ENCODE results near the gene SIPA1L3. TPM values are rescaled to one million over a fixed set of nuclear protein-coding genes. Genes with fewer than 3 reads are reported as not detected.
A peak's percentile ranks its signal among the peaks of the same experiment; 100 is the strongest.

Gene SIPA1L3
- polyA plus RNA-seq, 6 donors from 2014 or later: 9.2 to 43.0 (median 19.5) TPM

- H3K4me1 Mint-ChIP-seq: peaks cover 0 to 10% (median 9%) of the 10 kb centered on the region in 3 donors
- H3K9me3 Mint-ChIP-seq: no peaks in the 10 kb centered on the region
- ATAC-seq (ENCODE audit: low read depth in 2 of 2) (peak in 1 of 2 donors; percentile 47), DNase-seq (peak; percentile 15)
- peak overlapping the region in 1 of 6 donors; percentile 84 for H3K27ac Mint-ChIP-seq
- H3K36me3 Mint-ChIP-seq: peaks cover 5 to 9% of the 10 kb centered on the region in 2 donors
- peak overlapping the region in 2 of 8 donors; percentile 25 to 55 for H3K4me3 Mint-ChIP-seq
- no peaks in the 10 kb centered on the region for H3K27me3 Mint-ChIP-seq
Measured at GRCh38 chr19:38134540-38135149, 227.6 kb downstream of the SIPA1L3 start.

- ATAC-seq (ENCODE audit: low read depth in 2 of 2) (no peak), DNase-seq (no peak)
- no peaks in the 10 kb centered on the region for H3K27me3 Mint-ChIP-seq
- H3K36me3 Mint-ChIP-seq: peaks cover 5 to 9% of the 10 kb centered on the region in 2 donors
- peaks cover 0 to 11% (median 9%) of the 10 kb centered on the region in 3 donors for H3K4me1 Mint-ChIP-seq
- H3K4me3 Mint-ChIP-seq: no peak overlapping the region
- peak overlapping the region in 3 of 6 donors; percentile 78 to 86 (median 79) for H3K27ac Mint-ChIP-seq
- H3K9me3 Mint-ChIP-seq: no peaks in the 10 kb centered on the region
Measured at GRCh38 chr19:38135150-38135998, 228.4 kb downstream of the SIPA1L3 start.

GRCh38 chr19:38139122-38139521 lies 232.1 kb downstream of the SIPA1L3 start:
- H3K36me3 Mint-ChIP-seq: peaks cover 0 to 24% of the 10 kb centered on the region in 2 donors
- H3K27me3 Mint-ChIP-seq: no peaks in the 10 kb centered on the region
- DNase-seq (no peak), ATAC-seq (ENCODE audit: low read depth in 2 of 2) (no peak)
- H3K4me1 Mint-ChIP-seq: peaks cover 8 to 22% (median 9%) of the 10 kb centered on the region in 3 donors
- no peak overlapping the region for H3K4me3 Mint-ChIP-seq
- H3K27ac Mint-ChIP-seq: no peak overlapping the region
- no peaks in the 10 kb centered on the region for H3K9me3 Mint-ChIP-seq

DNA sequence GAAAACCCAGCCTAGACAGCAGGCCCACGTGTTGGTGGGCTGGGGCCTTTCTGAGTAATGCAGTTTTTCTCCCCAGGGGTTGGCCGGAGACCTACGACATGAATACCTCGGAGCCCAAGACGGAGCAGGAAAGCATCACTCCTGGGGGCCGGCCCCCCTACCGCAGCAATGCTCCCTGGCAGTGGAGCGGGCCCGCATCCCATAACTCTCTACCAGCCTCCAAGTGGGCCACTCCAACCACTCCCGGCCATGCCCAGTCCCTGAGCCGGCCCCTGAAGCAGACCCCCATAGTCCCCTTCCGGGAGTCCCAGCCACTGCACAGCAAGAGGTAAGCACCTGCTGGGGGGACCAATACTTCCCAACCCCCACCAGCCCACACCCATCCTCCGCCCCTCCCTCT lies 234.1 kb downstream of the SIPA1L3 start:
- ATAC-seq (ENCODE audit: low read depth in 2 of 2) (no peak), DNase-seq (no peak)
- no peaks in the 10 kb centered on the region for H3K27me3 Mint-ChIP-seq
- H3K4me3 Mint-ChIP-seq: no peak overlapping the region
- no peaks in the 10 kb centered on the region for H3K9me3 Mint-ChIP-seq
- peaks cover 6 to 34% of the 10 kb centered on the region in 2 donors for H3K36me3 Mint-ChIP-seq
- no peak overlapping the region for H3K27ac Mint-ChIP-seq
- H3K4me1 Mint-ChIP-seq: peaks cover 6 to 18% (median 10%) of the 10 kb centered on the region in 3 donors

DNA sequence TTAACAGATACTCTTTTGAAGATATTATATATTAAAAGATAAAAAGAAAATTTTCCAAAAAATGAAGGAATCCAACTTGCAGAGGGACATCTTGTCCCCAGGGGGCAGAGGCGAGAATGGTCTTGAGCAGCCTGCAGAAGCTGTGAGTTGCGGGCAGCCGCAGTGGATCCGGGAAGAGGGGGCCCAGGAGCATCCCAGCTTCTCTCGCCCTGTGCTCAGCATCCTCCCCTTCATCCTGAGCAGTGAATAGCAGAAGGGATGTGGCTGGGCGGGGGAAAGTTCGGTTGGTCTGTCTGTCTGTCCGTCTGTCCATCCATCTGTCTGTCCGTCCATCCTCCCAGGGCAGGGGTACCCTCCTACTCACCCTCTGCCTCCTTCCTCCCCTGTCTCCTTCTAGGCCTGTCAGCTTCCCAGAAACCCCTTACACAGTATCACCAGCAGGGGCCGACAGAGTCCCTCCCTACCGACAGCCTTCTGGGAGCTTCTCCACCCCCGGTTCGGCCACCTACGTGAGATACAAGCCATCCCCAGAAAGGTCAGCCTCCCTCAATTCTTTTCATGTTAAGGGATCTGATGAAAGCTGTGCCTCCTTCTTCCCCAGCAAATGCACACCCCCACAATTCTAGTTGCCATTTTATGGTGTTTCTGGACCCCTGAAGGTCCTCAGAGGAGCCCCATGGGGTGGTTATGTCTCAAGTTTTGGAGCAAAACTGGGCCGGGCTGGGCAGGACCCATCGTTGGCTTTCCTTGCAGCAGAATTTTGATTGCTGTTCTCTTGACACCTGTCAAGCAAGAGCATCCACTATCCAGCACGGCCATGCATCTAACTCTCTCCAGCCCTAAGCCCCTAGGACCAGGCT lies 235.4 kb downstream of the SIPA1L3 start:
- Mint-ChIP-seq H3K4me3 (peak overlapping the region in 1 of 8 donors; percentile 5), H3K27me3 (no peaks in the 10 kb centered on the region), H3K9me3 (no peaks in the 10 kb centered on the region), H3K36me3 (peaks cover 8 to 34% of the 10 kb centered on the region in 2 donors), H3K4me1 (peaks cover 6 to 18% (median 10%) of the 10 kb centered on the region in 3 donors), H3K27ac (peak overlapping the region in 5 of 6 donors; percentile 44 to 93 (median 72))
- DNase-seq (no peak), ATAC-seq (ENCODE audit: low read depth in 2 of 2) (peak; percentile 53 to 57)

GRCh38 chr19:38143847-38144246 lies 236.8 kb downstream of the SIPA1L3 start:
- Mint-ChIP-seq H3K9me3 (no peaks in the 10 kb centered on the region), H3K4me3 (no peak overlapping the region), H3K36me3 (peaks cover 9 to 34% of the 10 kb centered on the region in 2 donors), H3K27me3 (no peaks in the 10 kb centered on the region), H3K27ac (peak overlapping the region in 3 of 6 donors; percentile 72 to 90 (median 75)), H3K4me1 (peaks cover 6 to 18% (median 10%) of the 10 kb centered on the region in 3 donors)
- DNase-seq (no peak), ATAC-seq (ENCODE audit: low read depth in 2 of 2) (peak in 1 of 2 donors; percentile 20)

- DNase-seq: no peak
- Mint-ChIP-seq H3K4me3 (no peak overlapping the region), H3K27me3 (no peaks in the 10 kb centered on the region), H3K9me3 (no peaks in the 10 kb centered on the region), H3K36me3 (peaks cover 9 to 34% of the 10 kb centered on the region in 2 donors), H3K27ac (peak overlapping the region in 3 of 6 donors; percentile 62 to 72 (median 72)), H3K4me1 (peaks cover 4 to 13% (median 10%) of the 10 kb centered on the region in 3 donors)
- ATAC-seq (ENCODE audit: low read depth in 2 of 2): no peak
Measured at GRCh38 chr19:38144667-38145066, 237.7 kb downstream of the SIPA1L3 start.

DNA sequence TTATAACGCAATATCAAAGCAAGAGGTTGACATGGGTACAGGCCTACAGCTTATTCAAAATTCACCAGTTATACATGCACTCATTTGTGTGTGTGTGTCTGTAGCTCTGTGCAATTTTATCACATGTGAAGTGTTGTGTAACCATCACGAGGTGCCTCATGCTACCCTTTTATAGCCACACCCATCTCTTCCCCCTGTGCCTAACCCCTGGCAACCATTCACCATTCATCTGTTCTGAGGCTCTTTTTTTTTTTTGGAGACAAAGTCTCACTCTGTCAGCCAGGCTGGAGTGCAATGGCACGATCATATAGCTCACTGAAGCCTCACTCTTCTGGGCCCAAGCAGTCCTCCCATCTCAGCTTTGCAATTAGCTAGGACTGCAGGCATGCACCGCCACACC lies 238.6 kb downstream of the SIPA1L3 start:
- H3K4me3 Mint-ChIP-seq: peak overlapping the region in 1 of 8 donors; percentile 83
- no peaks in the 10 kb centered on the region for H3K27me3 Mint-ChIP-seq
- no peak for ATAC-seq (ENCODE audit: low read depth in 2 of 2)
- no peak for DNase-seq
- peaks cover 9 to 34% of the 10 kb centered on the region in 2 donors for H3K36me3 Mint-ChIP-seq
- no peaks in the 10 kb centered on the region for H3K9me3 Mint-ChIP-seq
- H3K4me1 Mint-ChIP-seq: peaks cover 4 to 12% (median 10%) of the 10 kb centered on the region in 3 donors
- H3K27ac Mint-ChIP-seq: peak overlapping the region in 1 of 6 donors; percentile 63

DNA sequence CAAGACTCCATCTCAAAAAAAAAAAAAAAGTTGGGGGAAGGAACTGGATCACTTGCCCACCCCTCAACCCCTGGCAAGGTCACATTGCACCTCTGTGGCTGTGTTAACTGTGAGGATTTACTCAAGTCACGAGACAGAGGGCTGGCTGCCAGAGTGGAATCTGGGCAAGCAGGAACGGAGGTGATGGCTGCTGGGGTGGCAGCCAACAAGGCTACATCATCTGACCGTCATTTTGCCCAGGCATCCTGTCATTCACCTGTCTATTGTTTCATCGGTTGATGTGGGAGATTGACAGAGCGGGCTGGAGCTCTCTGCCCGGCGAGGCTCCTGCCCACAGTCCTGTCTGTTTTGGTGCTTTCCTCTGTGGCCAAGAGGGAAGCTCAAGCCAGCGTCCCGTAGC lies 241.3 kb downstream of the SIPA1L3 start:
- no peak for DNase-seq
- H3K4me1 Mint-ChIP-seq: peaks cover 1 to 6% (median 5%) of the 10 kb centered on the region in 3 donors
- H3K27ac Mint-ChIP-seq: peak overlapping the region in 1 of 6 donors; percentile 52
- no peak for ATAC-seq (ENCODE audit: low read depth in 2 of 2)
- no peak overlapping the region for H3K4me3 Mint-ChIP-seq
- no peaks in the 10 kb centered on the region for H3K27me3 Mint-ChIP-seq
- no peaks in the 10 kb centered on the region for H3K9me3 Mint-ChIP-seq
- H3K36me3 Mint-ChIP-seq: peaks cover 9 to 23% of the 10 kb centered on the region in 2 donors

- no peaks in the 10 kb centered on the region for H3K27me3 Mint-ChIP-seq
- H3K4me3 Mint-ChIP-seq: peak overlapping the region in 1 of 8 donors; percentile 47
- DNase-seq (no peak), ATAC-seq (ENCODE audit: low read depth in 2 of 2) (no peak)
- peaks cover 0 to 1% (median 0%) of the 10 kb centered on the region in 3 donors for H3K4me1 Mint-ChIP-seq
- H3K27ac Mint-ChIP-seq: peak overlapping the region in 4 of 6 donors; percentile 10 to 73 (median 32)
- no peaks in the 10 kb centered on the region for H3K9me3 Mint-ChIP-seq
- H3K36me3 Mint-ChIP-seq: peaks cover 7 to 11% of the 10 kb centered on the region in 2 donors
Measured at GRCh38 chr19:38149661-38150061, 242.7 kb downstream of the SIPA1L3 start.

DNA sequence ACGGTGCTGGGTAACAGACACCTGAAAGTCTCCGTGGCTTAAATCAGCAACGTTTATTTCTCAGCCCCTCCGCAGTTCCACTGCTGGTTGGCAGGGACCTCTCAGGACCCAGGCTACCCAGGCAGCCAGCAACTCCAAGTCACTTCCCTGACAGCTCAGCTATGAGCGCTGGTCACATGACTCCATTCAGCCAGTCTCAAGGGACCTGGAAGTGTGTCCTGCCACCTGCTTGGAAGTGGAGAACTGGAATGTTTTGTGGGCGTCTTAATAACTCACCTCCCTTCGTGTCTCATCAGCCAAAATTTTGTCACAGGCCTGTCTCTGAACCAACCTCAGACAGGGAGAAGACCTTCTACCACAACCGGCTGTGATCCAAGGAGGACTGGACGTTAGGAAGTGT lies 244.2 kb downstream of the SIPA1L3 start:
- Mint-ChIP-seq H3K4me3 (no peak overlapping the region), H3K27ac (no peak overlapping the region), H3K9me3 (no peaks in the 10 kb centered on the region), H3K36me3 (peaks cover 4 to 14% of the 10 kb centered on the region in 2 donors), H3K4me1 (no peaks in the 10 kb centered on the region), H3K27me3 (no peaks in the 10 kb centered on the region)
- no peak for DNase-seq
- ATAC-seq (ENCODE audit: low read depth in 2 of 2): no peak

DNA sequence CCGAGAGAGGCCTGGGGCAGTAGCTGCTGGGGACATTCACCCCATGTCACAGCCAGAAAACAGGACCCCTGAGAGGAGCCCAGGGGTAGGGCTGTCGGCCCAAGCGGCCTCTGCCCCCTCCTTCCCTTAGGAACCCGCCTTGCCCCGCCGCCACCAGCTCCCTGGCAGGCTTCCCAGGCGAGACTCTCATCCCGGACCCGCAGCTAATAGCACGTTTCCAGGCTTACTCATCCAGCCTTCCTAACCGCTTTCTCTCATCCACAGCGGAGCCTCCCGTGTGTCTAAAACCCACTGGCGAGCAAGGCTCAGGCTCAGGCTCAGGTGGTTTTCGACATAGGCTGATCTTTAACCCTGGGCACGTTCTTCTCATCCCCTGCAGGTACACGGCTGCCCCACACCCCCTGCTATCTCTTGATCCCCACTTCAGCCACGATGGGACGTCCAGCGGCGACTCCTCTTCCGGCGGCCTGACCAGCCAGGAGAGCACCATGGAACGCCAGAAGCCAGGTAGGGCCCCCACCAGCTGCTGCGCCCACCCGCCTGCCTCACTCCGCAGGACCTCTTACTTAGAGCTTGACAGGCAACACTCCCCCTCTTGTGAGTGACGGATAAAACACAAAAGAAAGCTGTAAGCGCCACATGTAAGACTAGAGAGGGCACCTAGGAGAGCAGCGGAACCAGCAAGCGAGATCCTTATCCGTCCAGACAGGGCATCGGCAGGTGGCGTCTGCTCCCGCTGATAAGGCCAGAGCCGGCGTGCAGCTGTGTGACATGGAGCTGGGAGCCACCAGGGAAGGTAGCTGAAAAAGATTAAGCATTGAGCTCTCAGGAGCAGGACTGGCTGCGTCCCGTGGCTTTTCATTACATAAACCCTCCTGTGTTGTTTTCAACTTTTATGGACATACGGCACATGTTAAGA lies 245.7 kb downstream of the SIPA1L3 start:
- H3K36me3 Mint-ChIP-seq: peaks cover under 1 to 19% of the 10 kb centered on the region in 2 donors
- H3K4me3 Mint-ChIP-seq: peak overlapping the region in 4 of 8 donors; percentile 25 to 49 (median 30)
- H3K27me3 Mint-ChIP-seq: no peaks in the 10 kb centered on the region
- ATAC-seq (ENCODE audit: low read depth in 2 of 2): no peak
- no peaks in the 10 kb centered on the region for H3K9me3 Mint-ChIP-seq
- peak overlapping the region in 3 of 6 donors; percentile 42 to 66 (median 50) for H3K27ac Mint-ChIP-seq
- no peak for DNase-seq
- H3K4me1 Mint-ChIP-seq: peaks cover 0 to 3% (median 0%) of the 10 kb centered on the region in 3 donors

All from naive B cell (primary cell).